GM12875 (cell line): ENCODE results near the gene CANT1.

Experiments used
- H3K4me3 ChIP-seq: one replicate; pipeline ENCODE4 v1.5.1; 2011; ENCODE audit warnings: low read depth, low read length, control low read depth
- CTCF ChIP-seq: IDR thresholded peaks from 2 replicates; pipeline ENCODE4 v1.5.1; 2011; ENCODE audit warnings: low read depth, mild to moderate bottlenecking, control low read depth, inconsistent platforms, low read length, moderate library complexity, borderline replicate concordance; ENCODE audit not compliant: insufficient read depth

The CANT1 gene

GRCh38 chr17:79012563-79013134 lies 3.1 kb upstream of the CANT1 start:
- TF ChIP-seq CTCF = no peak
- H3K4me3 ChIP-seq = no peak overlapping the region

GRCh38 chr17:79011451-79012147 lies 2.0 kb upstream of the CANT1 start:
- no peak for TF ChIP-seq CTCF
- no peak overlapping the region for H3K4me3 ChIP-seq

GRCh38 chr17:79010304-79010646 lies 711 bp upstream of the CANT1 start:
- TF ChIP-seq CTCF = no peak
- peak overlapping the region; percentile 73 for H3K4me3 ChIP-seq

GRCh38 chr17:79008666-79009387 lies 737 bp downstream of the CANT1 start:
- TF ChIP-seq CTCF = no peak
- peak overlapping the region; percentile 73 for H3K4me3 ChIP-seq

GRCh38 chr17:79007504-79008381 lies 1.8 kb downstream of the CANT1 start:
- no peak overlapping the region for H3K4me3 ChIP-seq
- TF ChIP-seq CTCF = no peak

GRCh38 chr17:79006794-79007503 lies 2.6 kb downstream of the CANT1 start:
- H3K4me3 ChIP-seq = no peak overlapping the region
- TF ChIP-seq CTCF = no peak
